C4-2B (cell line): ENCODE results near the gene PTPN12.

Source experiments
- CTCF ChIP-seq: fragments of 450-650 bp; conservative IDR thresholded peaks from 2 replicates; pipeline ENCODE4 v1.5.1; 2017; ENCODE audit warnings: mild to moderate bottlenecking
- ZFX ChIP-seq: fragments of 450-650 bp; IDR thresholded peaks from 2 replicates; pipeline ENCODE4 v1.6.1; 2017

GRCh38 chr7:77538281-77539212 is 1.5 kb downstream of the PTPN12 start:
- no peak for TF ChIP-seq CTCF
- no peak for TF ChIP-seq ZFX
